EL (cell line): ENCODE measurements around the gene TTC36.
"Not testable (repeated sequence)": the region's sequence is repeated elsewhere in the genome, so short reads cannot be mapped to it uniquely, and the experiment has no call there.

Source experiments
- DNase-seq: peaks from one replicate; pipeline ENCODE4 v3.0.0-alpha.2; 2016

The TTC36 gene

DNA sequence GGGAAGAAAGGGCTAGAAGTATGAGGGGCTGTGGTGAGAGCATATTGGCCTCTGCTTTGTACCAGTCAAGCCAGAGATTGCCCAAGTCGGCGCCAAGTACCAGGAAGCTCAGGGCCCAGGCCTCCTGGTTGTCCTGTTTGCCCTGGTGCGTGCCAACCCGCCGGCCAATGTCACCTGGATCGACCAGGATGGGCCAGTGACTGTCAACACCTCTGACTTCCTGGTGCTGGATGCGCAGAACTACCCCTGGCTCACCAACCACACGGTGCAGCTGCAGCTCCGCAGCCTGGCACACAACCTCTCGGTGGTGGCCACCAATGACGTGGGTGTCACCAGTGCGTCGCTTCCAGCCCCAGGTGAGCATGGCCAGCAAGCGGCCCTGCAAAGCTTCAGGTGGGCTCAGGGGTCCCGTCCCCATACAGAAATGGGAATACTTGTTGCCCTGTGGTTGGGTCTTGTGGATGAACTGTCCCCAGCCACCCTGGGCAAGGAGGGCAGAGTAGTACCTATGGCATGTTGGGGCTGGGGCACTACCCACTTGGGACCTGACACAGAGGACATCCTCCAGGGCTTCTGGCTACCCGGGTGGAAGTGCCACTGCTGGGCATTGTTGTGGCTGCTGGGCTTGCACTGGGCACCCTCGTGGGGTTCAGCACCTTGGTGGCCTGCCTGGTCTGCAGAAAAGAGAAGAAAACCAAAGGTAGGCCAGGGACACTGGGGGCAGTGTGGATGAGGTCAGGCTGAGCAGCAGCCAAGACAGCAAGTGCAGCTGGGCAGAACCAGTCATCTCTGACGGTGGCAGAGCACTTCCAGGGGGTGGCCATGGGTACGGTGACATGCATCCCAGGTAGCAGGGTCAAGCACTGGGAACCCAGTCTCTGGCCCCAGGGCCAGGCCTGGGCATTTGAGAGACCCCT lies 5.8 kb downstream of the TTC36 start:
- DNase-seq, result no peak

DNA sequence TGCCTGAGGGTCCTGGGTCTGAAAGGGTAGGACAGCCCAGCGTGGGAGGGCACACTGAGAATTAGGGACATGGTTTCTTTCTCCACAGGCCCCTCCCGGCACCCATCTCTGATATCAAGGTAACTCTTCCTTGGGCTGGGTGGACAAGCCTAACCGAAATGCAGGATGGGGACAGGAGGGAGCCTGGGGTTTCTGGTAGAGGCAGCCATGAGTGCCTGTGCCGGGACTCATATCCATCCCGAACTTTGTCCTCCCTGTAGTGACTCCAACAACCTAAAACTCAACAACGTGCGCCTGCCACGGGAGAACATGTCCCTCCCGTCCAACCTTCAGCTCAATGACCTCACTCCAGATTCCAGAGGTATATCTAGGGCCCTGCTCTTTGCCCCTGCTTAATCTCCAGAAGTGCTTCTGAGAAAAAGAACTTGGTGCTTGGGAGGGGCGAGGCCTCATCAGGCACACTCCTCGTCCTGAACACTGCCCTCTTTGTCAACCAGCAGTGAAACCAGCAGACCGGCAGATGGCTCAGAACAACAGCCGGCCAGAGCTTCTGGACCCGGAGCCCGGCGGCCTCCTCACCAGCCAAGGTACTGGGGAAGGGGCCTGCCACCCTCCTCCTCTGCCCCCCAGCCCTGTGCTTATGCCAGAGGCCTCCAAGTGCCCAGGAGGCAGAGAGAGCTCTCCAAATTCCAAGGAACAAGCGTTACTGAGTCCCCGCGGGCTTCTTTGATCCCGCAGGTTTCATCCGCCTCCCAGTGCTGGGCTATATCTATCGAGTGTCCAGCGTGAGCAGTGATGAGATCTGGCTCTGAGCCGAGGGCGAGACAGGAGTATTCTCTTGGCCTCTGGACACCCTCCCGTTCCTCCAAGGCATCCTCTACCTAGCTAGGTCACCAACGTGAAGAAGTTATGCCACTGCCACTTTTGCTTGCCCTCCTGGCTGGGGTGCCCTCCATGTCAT lies 6.8 kb downstream of the TTC36 start:
- DNase-seq, result no peak

DNA sequence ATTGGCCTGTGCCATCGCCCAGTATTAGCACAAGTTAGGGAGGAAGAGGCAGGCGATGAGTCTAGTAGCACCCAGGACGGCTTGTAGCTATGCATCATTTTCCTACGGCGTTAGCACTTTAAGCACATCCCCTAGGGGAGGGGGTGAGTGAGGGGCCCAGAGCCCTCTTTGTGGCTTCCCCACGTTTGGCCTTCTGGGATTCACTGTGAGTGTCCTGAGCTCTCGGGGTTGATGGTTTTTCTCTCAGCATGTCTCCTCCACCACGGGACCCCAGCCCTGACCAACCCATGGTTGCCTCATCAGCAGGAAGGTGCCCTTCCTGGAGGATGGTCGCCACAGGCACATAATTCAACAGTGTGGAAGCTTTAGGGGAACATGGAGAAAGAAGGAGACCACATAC lies 8.0 kb downstream of the TTC36 start:
- DNase-seq, result no peak

DNA sequence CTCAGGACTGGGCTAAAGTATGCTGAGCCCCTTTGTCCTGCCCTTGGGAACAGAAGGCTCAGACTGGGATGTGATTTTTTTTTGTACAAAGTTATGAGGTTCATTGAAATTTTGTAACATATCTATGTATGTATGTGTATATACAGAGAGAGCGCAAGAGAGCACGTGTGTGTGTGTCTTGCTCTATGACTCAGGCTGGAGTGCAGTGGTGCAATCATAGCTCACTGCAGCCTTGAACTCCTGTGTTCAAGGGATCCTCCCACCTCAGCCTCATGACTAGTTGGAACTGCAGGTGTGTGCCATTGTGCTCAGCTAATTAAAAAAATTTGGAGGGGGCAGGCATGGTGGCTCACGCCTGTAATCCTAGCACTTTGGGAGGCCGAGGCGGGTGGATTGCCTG lies 9.5 kb downstream of the TTC36 start:
- peak; percentile 19 for DNase-seq

DNA sequence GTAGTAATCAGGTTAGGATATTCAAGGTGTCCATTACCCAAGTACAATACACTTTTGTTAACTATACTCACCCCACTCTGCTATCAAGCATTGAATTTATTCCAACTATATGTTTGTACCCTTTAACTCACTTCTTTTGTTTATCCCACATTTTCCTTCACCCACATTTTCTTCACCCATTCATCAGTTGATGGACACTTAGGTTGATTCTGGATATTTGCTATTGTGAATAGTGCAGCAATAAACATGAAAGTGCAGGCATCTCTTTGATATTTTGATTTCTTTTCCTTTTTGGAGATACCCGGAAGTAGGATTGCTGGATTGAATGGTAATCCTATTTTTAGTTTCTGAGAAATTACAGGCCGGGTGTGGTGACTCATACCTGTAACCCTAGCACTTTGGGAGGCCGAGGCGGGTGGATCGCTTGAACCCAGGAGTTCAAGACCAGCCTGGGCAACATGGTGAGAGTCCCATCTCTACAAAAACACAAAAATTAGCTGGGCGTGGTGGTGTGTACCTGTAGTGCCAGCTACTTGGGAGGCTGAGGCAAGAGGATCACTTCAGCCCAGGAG lies 10.2 kb downstream of the TTC36 start:
- DNase-seq, result peak; percentile 16

DNA sequence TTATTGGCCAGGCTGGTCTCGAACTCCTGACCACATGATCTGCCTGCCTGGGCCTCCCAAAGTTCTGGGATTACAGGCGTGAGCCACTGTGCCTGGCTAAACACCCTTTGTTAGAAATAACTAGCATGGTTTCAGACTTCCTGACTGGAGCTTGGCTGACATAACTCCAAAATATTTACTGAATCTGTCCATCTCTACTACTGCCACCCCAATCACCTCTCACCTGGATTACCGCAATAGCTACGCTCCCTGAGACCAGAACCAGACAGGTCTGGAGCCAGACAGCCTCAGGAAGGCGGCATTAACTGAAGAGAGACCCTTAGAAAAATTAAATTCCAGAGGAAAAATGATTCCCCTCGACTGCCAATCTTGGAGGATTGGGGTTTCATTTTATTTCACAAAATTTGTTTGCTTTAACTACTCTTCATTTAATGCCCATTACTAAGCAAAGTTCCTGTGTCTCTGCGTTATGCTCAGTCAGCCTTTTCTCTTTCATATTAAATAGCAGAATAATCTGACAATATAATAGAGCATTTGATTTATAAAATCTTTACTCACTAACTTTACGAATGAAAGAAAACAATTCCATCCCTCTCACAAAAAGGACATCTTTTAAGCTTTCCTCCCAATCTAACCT lies 16.9 kb downstream of the TTC36 start:
- DNase-seq, result no peak

DNA sequence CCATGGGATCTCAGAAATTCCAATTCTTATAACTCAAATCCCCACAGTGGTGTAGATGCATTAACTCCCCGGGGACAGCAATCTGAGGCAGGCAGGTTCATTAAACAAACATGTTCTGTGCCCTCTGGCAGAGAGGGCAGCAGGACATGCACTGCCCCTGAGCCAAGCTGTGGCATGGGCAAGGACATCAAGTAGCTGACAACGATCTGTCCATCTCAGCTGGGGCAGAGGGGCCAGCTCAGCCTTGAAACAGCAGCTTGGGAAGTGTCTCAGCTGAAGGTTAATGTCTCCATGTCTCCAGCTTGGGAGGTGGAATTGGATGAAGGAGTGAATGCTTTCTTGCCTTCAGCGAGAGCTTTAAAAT lies 17.4 kb downstream of the TTC36 start:
- DNase-seq, result no peak

DNA sequence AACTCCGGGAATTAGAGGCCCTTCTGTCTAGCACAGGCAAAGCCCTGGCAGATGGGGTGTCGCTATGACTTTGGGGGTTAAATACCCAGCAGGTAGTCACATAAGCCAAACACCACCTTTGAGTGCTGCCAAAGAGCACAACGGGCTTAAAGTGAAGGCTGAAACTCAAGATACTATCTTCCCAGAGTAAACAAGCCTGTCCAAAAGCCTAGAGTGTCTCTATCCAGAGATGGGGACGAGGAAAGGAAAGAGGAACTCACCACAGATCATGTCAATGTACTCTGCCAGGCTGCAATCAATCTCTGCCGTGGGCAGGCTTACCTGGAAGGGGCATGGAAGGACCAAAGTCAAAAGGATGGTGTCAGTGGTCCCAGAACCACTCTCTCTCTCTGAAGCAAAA lies 18.3 kb downstream of the TTC36 start:
- DNase-seq, result no peak

DNA sequence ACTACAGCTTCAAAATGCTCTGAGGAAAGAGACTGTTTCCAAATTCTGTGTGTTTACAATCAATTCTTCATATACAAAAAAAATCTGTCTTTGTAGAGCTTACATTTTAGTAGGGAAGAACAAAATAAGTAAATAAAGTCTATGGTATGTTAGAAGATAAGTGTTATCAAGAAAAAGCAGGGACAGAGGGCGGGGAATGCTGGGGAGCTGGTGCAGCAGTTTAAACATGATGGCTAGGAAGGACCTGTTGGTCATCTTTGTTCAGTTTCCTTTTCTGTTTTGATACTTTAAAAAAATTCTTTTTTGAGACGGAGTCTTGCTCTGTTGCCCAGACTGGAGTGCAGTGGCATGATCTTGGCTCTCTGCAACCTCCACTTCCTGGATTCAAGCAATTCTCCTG lies 19.9 kb downstream of the TTC36 start:
- no peak for DNase-seq

DNA sequence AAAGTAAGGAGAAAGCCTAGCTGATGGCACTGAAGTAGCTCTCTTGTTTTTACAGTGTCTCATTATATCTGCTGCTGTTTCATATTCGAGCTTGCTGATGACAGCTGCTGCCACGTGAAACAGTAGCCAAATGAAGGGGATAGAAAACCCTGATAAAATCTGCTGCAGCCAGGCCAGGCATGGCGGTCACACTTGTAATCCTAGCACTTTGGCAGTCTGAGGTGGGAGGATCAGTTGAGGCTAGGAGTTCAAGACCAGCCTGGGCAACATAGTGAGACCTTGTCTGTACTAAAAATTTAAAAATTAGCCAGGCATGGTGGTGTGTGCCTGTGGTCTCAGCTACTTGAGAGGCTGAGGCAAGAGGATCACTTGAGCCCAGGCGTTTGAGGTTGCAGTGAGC lies 25.1 kb downstream of the TTC36 start:
- DNase-seq, result no peak

DNA sequence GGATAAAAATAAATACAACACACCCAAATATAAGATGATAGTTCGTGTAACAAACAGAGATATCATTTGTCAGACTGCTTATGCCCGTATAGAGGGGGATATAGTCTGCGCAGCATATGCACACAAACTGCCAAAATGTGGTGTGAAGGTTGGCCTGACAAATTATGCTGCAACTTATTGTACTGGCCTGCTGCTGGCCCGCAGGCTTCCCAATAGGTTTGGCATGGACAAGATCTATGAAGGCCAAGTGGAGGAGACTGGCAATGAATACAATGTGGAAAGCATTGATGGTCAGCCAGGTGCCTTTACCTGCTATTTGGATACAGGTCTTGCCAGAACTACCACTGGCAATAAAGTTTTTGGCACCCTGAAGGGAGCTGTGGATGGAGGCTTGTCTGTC lies 33.5 kb downstream of the TTC36 start:
- no peak for DNase-seq

DNA sequence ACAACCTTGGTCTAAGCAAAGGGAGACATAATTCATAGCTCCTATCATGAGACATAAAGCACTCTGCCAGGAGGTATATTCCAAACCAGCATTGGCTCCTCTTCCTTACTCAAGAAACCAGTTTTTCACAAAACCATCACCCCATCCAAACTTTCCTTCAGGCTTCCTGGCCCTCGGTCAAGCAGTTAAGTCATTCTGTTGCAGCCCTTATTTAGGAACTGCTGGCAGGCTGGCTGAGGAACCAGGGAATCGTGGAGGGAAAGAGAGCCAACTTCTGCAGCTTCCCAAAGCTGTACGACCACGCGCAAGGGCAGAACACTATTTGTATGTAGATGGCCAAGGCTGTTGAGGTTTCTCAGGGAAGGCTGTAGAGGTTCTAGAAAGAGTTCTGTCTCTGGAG lies 37.8 kb downstream of the TTC36 start:
- DNase-seq, result peak; percentile 6

DNA sequence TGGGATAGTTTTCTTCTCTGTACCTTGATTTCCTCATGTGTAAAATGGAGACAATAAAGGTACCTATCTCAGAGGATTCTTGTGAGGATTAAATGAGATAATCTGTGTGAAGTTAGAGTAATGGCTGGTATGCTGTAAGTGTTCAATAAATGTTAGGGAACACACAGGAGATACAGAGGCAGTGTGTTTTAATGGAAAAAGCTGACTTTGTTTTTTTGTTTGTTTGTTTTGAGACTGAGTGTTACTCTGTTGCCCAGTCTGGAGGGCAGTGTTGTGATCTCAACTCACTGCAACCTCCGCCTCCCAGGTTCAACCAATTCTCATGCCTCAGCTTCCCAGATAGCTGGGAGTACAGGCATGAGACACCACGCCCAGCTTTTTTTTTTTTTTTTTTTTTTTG lies 42.4 kb downstream of the TTC36 start:
- DNase-seq, result no peak

DNA sequence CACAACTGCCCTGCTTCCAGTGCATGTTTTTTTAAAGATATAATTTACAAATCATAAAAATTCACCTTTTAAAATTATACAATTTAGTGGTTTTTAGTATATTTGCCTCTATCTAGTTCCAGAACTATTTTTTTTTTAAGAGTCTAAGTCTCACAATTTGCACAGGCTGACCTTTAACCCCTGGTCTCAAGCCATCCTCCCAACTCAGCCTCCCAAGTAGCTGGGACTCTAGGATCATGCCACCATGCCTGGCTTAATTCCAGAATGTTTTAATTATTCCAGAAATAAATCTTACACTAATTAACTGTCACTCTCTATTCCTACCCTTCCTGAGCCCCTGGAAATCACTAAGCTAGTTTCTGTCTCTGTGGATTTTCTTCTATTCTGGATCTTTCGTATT lies 43.5 kb downstream of the TTC36 start:
- no peak for DNase-seq

DNA sequence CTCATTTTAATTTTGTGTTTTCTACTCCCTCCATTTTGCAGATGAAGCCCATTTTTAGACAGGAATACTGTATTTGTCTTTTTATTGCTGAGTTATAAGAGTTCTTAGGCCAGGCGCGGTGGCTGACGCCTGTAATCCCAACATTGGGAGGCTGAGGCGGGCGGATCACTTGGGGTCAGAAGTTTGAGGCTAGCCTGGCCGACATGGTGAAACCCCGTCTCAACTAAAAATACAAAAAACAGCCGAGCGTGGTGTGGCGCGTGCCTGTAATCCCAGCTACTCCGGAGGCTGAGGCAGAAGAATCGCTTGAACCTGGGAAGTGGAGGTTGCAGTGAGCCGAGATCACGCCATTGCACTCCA lies 44.4 kb downstream of the TTC36 start:
- DNase-seq, result peak; percentile 16

DNA sequence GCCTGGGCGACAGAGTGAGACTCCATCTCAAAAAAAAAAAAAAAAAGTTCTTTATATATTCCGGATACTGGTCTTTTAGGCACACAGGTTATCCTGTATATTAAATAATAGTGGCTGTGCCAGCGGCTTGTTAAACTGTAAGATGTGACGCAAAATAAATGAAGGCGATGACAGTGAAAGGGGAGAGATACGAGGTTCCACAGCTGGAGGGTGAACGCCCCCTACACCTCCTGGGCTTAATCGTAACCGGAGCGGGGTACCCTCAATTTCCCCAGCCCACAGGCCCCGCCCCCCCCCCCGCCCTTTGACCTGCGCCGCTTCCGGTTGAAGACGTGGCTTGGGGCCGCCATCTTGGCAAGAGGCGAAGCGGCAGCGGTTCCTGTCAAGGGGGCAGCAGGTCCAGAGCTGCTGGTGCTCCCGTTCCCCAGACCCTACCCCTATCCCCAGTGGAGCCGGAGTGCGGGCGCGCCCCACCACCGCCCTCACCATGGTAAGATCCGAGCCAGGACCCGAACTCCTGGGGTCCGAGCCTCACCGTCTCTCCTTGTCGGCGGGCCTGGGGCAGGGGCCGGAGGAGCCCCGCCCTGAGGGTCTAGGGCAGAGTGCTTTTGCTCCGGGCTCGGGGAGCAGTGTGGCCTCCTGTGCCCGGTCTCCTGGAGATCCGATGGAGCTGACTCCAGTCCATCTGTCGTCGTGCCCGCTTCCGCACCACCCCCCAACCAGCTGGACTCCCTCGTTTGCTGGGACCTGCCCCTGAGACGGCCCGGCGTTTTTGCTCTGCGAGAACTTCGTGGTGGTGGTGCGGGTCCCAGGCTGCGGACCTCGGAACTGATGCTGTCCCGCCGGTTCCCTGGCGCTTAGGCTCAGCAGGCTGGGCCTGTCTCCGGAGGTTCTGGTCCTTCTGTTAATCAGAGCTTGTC lies 45.0 kb downstream of the TTC36 start, which contains the start of gene ARCN1:
TSS of gene ARCN1 (plus strand) at position 349 of the 920 bp plus-strand sequence. CDS start at position 488, 139 bp downstream.
- DNase-seq, result peak; percentile 82

DNA sequence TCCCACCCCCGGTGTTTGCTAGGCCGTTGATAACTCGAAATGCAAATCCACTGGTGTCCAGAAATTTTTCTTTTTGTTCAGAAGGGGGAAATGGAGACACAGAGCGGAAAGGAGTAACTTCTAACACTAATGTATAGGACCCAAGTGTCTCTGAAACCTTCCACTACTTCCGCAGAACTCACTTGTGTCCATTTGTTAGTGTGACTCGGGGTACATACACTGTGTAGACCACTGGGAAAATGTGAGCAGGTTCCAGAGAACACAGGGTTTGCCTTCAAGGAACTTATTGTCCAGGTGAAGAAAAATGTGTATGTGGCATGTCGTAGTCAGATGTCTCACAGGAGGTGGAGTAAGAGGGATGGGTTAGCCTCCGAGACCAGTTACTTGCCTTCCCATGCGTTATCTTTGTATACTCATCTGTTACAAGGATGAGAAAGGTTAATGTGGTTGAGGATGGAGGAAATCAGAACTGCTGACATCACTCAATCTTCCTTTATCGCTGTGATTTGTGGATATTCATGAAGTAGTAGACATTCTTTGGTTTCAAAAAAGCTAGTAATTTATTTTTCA lies 45.8 kb downstream of the TTC36 start:
- DNase-seq, result peak; percentile 55

DNA sequence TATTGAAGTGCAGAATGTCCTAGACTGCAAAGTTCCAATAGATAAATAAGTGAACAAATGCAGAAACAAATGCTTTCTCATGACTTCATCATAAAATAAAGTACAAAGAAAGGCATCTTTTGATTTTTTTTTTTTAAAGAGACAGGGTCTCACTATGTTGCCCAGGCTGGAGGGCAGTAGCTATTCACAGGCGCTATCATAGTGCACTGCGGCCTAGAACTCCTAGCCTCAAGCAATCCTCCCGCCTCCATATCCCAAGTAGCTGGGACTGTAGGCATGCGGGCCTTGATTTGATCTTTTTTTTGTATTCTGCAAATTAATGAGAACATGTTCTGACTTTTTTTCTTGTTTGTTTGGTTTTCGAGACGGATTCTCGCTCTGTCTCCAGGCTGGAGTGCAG lies 47.4 kb downstream of the TTC36 start:
- peak; percentile 13 for DNase-seq

DNA sequence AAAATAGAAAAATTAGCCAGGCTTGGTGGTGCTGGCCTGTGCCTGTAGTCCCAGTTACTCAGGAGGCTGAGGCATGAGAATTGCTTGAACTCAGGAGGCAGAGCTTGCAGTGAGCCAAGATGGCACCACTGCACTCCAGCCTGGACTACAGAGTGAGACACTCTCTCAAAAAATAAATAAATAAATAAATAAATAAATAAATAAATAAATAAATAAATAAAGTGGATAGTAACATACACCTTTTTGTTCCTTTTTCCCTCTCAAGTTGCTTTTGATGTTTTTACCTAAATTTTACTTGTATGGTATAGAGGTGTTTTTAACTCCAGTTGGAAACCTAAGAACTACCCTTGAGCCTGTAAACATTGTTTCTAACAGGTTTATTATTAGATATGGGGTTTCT lies 50.7 kb downstream of the TTC36 start:
- not testable (repeated sequence) for DNase-seq
